SK-N-MC (cell line): ENCODE measurements around the gene WDR37.

Source experiments
- EZH2 ChIP-seq: fragments of 200-600 bp; sonication (generic); IDR thresholded peaks from one replicate; pipeline ENCODE4 v1.6.1; 2017; ENCODE audit warnings: antibody characterized with exemption
- POLR2AphosphoS5 ChIP-seq: IDR thresholded peaks from 2 replicates; pipeline ENCODE4 v1.6.1; 2012; ENCODE audit warnings: mild to moderate bottlenecking, low read depth, low read length, borderline replicate concordance

GRCh38 chr10:1128115-1128514, 71.9 kb downstream of the WDR37 start:
- TF ChIP-seq POLR2AphosphoS5 (no peak), EZH2 (no peak)
